ENCODE data around the gene MET. TPM values are rescaled to one million over a fixed set of nuclear protein-coding genes. Genes with fewer than 3 reads are reported as not detected.
"Not testable (repeated sequence)": the region's sequence is repeated elsewhere in the genome, so short reads cannot be mapped to it uniquely, and the experiment has no call there.

Gene MET
- total RNA-seq, 1 donor from 2014 or later: 35.3 TPM

- DNase-seq (ENCODE audit: low read depth): peak; percentile 95
Observed at GRCh38 chr7:116805100-116805544, 133.1 kb downstream of the MET start.

GRCh38 chr7:116806046-116806944, 134.3 kb downstream of the MET start:
- no peak for DNase-seq (ENCODE audit: low read depth)

GRCh38 chr7:116807011-116807560, 135.1 kb downstream of the MET start:
- DNase-seq (ENCODE audit: low read depth): no peak

- DNase-seq (ENCODE audit: low read depth): peak; percentile 85
Observed at GRCh38 chr7:116809636-116810266, 137.8 kb downstream of the MET start.

GRCh38 chr7:116810267-116811116, 138.5 kb downstream of the MET start:
- DNase-seq (ENCODE audit: low read depth): no peak

- no peak for DNase-seq (ENCODE audit: low read depth)
Observed at GRCh38 chr7:116811768-116812167, 139.8 kb downstream of the MET start.

- no peak for DNase-seq (ENCODE audit: low read depth)
Observed at GRCh38 chr7:116812860-116813259, 140.9 kb downstream of the MET start.

- not testable (repeated sequence) for DNase-seq (ENCODE audit: low read depth)
Observed at GRCh38 chr7:116813371-116813770, 141.4 kb downstream of the MET start.

GRCh38 chr7:116815041-116815440, 143.0 kb downstream of the MET start:
- no peak for DNase-seq (ENCODE audit: low read depth)

GRCh38 chr7:116820149-116820548, 148.2 kb downstream of the MET start:
- DNase-seq (ENCODE audit: low read depth): no peak

- not testable (repeated sequence) for DNase-seq (ENCODE audit: low read depth)
Observed at GRCh38 chr7:116821647-116822046, 149.7 kb downstream of the MET start.

GRCh38 chr7:116824449-116824848, 152.5 kb downstream of the MET start:
- DNase-seq (ENCODE audit: low read depth): no peak

GRCh38 chr7:116828281-116828680, 156.3 kb downstream of the MET start:
- no peak for DNase-seq (ENCODE audit: low read depth)

GRCh38 chr7:116829041-116829440, 157.0 kb downstream of the MET start:
- no peak for DNase-seq (ENCODE audit: low read depth)

GRCh38 chr7:116829493-116829892, 157.5 kb downstream of the MET start:
- DNase-seq (ENCODE audit: low read depth): no peak

GRCh38 chr7:116832692-116833091, 160.7 kb downstream of the MET start:
- no peak for DNase-seq (ENCODE audit: low read depth)

GRCh38 chr7:116834815-116835504, 163.0 kb downstream of the MET start:
- peak; percentile 9 for DNase-seq (ENCODE audit: low read depth)

- DNase-seq (ENCODE audit: low read depth): no peak
Observed at GRCh38 chr7:116836048-116836447, 164.1 kb downstream of the MET start.

- no peak for DNase-seq (ENCODE audit: low read depth)
Observed at GRCh38 chr7:116836911-116837310, 164.9 kb downstream of the MET start.

- DNase-seq (ENCODE audit: low read depth): no peak
Observed at GRCh38 chr7:116837586-116837985, 165.6 kb downstream of the MET start.

GRCh38 chr7:116840256-116840655, 168.3 kb downstream of the MET start:
- no peak for DNase-seq (ENCODE audit: low read depth)

Data from myocyte (in vitro differentiated cells).